NCI-H82 treated with DMSO at 0.1 percent for 48 hours (cell line): ENCODE data around the gene CREB3.

ENCODE experiments used
- DNase-seq: peaks from one replicate; lab custom pipeline; 2025; ENCODE audit not compliant: unreplicated experiment; lab: John Stamatoyannopoulos, UW

Gene CREB3

DNA sequence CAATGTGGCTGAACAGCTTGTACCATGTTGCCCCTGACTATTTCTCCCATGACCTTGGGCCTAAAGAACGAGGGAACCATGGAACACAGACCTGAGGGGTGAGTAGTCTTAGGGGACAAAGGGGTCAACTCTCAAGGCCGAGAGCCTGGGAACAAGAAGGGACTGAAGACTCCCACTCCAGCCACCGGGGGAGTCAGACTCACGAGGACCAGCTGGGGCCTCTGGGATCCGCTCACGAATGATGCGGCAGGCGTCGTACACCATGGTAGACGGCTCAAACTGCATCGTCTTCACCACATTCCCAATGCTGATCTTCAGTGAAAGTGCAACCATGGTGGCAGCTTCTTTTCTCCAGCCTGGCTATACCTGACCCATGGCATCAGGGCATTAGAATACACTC lies 7.1 kb upstream of the CREB3 start:
- DNase-seq = no peak

- no peak for DNase-seq
These were observed 5.5 kb upstream of the CREB3 start for GRCh38 chr9:35726931-35727330.

DNA sequence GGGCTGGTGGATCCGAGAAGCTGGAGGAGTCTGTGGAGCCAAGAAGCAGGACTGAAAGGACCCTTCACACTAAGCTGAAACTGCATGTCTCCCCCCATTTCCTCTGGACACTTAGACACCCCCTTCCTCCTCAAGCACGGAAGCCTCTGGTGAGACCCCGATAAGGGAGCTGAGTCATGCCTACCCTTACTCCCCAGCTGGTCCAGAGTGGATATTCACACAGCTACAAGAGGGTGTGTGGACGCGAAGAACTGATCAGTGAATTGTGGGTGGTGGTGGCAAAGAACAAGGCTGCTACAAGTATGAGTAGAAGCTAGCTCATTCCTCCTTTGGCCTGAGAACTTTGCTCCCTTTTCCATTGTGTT lies 4.8 kb upstream of the CREB3 start:
- DNase-seq = no peak

- DNase-seq = no peak
These were observed 4.2 kb upstream of the CREB3 start for GRCh38 chr9:35728041-35728971.

GRCh38 chr9:35729101-35729500 lies 3.4 kb upstream of the CREB3 start:
- no peak for DNase-seq

DNA sequence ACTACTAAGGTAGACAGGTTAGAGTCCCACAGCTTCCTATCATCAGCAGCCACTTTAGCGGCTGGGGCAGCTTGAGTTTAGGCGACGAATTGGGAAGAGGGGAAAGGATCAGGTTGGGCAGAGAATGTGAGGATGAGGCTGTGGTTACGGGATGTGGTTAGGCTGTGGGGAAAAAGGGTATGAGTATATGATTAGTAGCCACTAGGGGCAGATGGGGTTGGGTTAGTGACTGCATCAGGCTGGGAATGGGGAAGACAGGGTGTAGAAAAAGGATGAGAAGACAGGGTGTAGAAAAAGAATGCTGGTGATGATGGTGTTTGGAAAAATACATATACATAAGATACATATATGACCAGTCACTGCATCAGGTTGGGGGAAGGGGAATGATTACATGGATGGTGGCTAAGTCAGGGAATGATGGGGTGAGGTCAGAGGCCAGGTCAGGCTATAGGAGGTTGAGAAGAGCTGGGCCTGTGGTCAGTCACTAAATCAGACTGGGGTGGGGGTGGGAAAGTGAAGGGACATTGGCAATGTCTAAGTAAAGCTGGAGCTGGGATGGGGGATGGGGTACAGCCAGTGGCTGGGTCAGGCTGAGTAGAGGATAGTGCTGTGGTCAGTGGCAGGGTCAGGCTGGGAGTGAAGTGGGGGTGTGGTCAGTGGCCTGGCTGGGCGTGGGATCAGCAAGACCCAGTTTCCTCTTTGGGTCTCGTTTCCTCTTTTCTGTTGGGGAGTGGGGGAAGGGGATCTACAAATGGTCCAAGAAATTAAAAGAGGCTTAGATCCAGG lies 2.6 kb upstream of the CREB3 start:
- no peak for DNase-seq

- DNase-seq = no peak
These were observed 2.0 kb upstream of the CREB3 start for GRCh38 chr9:35730486-35730854.

GRCh38 chr9:35731415-35732184 lies 866 bp upstream of the CREB3 start:
- DNase-seq = no peak

DNA sequence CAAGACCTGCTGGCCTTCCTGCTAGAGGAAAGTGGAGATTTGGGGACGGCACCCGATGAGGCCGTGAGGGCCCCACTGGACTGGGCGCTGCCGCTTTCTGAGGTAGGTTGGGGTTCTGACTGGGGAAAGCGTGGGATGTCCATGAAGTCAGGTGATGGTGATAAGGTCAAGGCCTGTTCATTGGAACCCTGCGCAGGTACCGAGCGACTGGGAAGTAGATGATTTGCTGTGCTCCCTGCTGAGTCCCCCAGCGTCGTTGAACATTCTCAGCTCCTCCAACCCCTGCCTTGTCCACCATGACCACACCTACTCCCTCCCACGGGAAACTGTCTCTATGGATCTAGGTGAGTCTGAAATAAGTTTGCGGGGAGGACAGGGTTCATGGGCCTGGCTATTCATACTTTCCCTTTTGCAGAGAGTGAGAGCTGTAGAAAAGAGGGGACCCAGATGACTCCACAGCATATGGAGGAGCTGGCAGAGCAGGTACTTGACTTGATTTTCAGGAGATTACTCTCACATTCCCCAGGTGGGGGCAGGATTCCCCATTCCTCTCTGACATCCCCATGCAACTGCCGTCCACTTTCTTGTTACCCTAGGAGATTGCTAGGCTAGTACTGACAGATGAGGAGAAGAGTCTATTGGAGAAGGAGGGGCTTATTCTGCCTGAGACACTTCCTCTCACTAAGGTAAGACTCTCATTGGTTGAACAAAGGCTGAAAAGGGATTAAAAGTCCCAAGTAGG lies 505 bp downstream of the CREB3 start:
- peak; percentile 21 for DNase-seq

GRCh38 chr9:35734096-35734495 lies 1.6 kb downstream of the CREB3 start:
- DNase-seq = no peak

DNA sequence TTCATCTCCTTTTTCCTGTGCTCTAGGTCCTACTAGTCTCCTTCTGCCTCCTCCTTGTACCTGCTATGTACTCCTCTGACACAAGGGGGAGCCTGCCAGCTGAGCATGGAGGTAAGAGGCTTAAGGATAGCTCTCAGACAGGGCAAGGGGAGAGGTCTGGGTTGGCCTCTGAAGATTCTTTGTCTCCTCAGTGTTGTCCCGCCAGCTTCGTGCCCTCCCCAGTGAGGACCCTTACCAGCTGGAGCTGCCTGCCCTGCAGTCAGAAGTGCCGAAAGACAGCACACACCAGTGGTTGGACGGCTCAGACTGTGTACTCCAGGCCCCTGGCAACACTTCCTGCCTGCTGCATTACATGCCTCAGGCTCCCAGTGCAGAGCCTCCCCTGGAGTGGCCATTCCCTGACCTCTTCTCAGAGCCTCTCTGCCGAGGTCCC lies 3.8 kb downstream of the CREB3 start:
- DNase-seq = peak; percentile 45

DNA sequence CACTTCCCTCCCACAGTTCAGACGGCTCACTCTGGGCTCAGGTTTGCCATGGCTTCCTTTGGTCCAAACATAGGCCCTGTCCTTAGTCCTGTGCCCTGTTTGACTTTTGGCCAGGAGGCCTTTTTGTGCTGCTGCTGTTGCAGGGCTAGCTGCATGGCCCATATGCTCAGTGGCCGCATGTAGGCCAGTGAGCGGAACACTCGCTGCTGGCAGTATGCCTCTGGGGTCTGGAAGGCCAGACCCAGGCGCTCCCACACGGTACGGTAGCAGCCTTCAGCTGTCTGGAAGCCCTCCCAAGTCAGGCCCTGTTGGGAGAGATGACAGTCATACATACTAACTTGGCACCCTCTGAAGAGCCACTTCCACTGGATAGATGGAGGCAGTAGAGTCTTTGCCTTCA lies 4.7 kb downstream of the CREB3 start:
- DNase-seq = no peak

DNA sequence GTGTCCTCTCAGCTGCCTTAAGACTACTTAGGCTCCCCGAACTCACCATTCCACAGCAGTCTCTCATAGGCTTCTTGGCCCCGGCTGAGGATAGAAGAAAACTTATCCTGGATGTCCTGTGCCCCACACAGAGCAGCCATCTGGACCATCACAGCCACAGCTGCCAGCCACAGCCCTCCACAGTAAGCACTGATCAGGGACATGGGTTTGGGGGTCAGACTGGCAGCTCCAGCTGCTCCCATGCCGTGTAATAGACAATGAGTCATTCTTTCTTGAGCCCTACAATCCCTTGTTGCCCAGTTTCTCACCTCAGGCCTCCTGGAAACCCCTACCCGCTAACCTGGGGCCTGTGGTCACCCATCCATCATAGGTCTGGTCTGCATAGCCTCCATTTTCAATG lies 5.7 kb downstream of the CREB3 start:
- DNase-seq = no peak

DNA sequence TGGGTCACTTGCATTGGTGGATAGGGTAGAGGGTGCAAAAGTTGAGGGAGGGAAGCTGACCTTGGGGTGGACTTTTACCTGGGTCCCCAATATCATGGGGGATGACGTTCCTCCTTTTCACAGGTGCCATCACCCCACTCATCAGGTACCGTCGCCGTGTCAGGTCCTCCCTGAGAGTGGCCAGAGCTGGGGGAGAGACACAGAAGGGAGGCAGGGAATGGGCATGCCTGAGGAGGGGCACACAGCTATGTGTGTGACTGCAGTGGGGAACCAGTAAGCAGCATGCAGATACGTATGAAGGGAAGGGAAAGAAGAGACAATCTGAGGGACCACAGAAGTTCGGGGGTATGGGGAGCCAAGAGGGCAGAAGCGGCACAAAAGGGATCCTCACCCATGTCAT lies 6.5 kb downstream of the CREB3 start:
- no peak for DNase-seq

DNA sequence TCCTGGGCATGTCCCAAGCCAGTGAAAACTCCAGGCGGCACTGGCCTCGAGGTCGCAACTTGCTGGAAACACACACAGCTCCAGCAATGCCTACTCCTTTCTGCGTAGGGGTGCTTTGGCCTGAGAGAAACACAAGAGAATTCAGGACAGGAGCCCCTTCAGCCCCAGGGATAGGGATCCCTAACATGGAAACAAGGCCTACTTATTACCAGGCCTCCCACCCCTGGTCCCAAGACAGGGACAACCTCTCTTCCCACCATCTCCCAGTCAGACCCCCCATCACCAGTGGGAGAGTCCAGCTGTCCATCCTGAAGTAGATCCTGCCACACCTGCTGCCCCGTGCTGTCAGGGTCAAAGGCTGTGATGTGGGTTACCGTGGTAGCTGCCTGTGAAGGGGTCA lies 7.8 kb downstream of the CREB3 start:
- DNase-seq = no peak

- DNase-seq = no peak
These were observed 9.3 kb downstream of the CREB3 start for GRCh38 chr9:35741740-35742139.

DNA sequence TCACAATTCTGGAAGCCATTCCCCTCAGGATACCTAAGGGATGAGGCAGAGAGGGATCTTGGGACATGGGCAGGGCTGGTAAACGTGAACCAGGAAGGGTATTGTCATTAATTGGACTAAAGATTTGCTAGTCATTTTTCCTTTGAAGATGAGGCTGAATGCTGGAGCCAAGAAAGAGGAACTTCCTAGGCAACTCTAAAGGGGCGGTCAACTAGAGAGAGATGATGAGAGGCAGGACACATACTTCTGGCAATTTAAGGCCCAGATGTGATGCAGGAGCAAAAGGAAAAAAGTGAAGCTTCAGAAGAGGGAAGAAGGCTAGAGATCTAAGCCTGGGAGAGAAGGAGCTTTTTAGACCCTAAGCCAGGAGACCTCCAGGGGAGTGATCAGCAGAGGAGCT lies 11.0 kb downstream of the CREB3 start:
- no peak for DNase-seq

DNA sequence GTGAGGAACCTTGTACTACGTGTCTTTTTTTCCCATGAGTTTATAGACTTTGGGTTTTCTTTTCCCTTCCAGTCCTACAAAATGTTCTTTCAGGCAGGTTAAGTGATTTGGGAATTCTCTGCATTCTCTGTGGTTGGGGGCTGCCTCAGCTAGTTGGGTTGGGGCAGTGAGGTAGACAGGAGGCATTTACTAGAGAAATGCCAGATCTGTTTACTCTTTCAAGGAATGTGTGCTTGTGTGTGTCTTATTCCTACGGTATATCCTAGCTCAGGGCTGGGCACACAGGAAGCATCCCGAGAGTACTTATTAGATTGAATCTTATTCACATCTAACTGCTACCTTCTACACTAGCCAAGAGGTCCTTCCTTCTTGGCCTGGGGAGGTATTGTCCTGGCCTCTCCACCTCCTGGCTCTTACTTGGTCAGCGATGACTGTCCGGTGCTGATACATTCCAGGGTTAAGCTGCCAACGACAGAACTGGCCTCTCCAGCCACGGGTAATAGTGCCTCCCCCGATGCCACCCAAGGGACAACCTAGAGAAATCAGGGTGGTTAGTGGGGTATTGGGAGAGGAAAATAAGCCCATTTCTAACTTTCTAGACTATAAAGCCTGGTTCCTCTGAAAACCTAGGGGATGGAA lies 11.5 kb downstream of the CREB3 start:
- DNase-seq = no peak

DNA sequence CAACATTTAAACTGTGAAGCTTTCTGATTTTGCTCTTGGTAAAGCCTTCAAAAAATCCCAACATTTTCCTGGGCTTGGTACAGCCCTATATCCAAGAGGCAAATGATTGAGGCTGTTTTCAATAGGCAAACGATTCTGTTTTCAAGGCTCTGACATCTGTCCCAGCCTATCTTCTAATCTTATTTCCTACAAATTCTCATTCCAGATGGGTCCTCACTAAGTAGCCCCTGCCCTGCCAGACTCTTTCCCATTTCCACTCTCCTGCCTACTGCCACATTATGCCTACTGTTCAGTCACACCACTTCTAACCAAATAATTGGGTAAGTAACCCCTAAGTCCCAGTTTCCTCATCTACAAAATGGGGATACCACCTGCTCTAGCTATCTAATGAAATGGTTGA lies 13.1 kb downstream of the CREB3 start:
- DNase-seq = peak; percentile 41

DNA sequence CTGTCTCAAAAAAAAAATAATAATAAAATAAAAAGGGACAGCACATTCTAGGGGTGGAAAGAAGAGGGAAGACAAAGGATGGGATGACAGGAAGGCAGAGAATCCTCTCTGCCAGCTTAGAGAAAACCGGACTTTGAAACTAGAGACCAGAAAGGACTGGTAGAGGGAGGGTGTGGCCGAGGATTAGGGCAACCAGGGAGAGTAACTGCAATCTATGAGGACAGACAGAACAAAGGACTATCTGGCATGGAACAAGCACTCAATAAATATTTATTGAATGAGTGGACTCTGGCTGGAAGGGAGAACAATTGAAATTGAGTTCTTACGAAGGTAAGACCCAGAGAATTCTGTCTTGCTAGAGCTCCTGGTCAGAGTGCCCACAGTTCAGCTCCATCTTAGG lies 14.1 kb downstream of the CREB3 start:
- DNase-seq = no peak
